Activated CD4-positive, alpha-beta T cell treated with anti-CD3 and anti-CD28 coated beads, Interleukin-2, Interleukin-4, amounts not matched to agents 100 ng/mL and 50 ng/mL, durations not matched to agents 16 hours and 8 hours (primary cell): ENCODE results near the gene LIMD2.

Source experiments
- DNase-seq: peaks from one replicate; pipeline ENCODE4 v3.0.0-alpha.2; 2020; ENCODE audit warnings: low spot score

Gene LIMD2

DNA sequence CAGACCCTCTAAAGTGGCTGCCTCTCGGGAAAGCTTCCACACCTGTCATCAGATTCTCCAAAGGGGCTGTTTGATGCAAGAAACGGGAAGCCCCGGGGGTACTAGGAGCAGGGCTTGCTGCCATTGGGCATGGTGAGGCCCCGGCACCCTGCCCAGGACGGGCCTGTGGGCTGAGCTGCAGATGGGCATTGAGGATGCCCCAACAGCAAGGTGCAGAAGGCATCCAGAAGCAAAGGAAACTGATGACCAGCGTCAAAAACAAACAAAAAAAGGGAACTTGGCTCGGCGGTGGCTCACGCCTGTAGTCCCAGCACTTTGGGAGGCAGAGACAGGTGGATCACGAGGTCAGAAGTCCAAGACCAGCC, 1.5 kb upstream of the LIMD2 start:
- DNase-seq = no peak

DNA sequence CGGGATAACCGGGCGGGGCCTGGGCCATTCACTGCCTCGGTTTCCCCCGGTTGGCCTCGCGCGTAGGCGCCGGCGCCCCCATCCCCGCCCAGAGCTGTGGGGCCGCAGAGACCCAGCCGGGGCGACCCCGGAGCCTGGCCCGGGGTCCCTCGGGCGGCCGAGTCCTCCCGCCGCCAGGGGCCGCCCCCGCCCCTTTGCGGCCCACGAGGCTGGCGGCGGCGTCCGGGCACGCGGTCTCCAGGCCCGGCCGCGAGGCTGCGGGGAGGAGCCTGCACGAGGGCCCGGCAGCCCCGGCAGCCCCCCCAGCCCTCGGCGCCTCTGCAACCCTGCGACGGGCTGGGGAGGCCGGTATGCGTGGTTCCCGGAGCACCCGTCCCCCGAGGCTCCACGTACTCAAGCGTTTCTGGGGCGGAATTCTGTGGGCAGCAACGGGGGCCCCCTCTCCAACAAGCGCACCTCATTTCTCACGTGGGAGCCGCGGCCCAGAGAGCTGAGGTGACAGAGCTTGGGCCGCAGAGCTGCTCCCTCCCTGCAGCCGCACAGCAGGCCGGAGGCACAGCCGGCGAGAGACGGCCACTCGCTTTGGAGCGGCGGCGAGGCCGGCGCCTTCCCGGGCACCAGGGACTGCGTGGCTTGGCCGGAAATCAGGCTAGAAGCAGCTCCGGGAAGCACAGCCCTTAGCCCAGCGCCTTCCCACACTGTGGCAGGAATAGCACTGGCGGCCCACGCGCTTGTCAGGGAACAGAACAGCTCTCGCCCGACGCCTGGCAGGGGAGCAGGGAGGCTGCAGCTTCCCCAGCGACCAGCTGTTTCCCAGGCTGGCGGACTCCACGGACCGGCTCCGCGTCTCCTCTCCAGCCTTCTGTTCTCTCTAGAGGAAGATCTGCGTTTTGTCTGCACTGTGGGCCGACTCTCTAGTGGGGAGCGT, 867 bp upstream of the LIMD2 start:
- DNase-seq = peak; percentile 48

DNA sequence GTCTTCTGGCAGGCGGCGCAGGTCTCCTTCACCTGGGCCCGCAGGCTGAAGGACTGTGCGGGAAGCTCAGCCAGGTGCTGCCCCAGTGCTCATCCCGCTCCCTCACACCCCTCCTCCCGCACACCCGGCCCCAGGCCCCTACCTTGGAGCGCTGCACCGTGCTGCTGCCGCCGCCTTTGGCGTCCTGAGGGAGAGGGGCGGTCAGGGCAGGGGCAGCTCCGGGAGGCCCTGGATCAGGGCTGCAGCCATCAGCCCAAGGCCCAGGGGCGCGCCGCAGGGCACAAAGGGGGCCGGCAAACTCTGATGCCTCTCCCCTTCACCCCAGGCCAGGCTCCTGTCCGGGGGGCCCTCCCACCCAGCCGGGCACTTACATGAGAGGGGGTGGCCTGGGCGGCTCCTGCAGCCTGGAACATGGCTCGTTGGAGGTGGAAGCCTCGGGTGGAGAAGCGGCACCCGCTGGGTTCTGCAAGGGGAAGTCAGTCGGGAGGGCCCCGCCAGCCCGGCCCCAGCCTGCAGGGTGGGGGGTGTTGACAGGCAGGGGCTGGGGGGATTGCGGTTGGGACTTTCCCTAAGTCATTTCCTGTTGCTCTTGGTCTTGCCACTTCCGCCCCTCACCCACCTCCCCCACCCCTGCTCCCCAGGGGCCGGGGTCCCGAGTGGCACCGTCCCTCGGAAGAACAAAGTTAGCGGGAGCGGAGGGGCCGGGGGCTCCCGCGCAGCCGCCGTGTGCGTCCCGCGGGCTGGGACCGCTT, 863 bp downstream of the LIMD2 start:
- peak; percentile 84 for DNase-seq

DNA sequence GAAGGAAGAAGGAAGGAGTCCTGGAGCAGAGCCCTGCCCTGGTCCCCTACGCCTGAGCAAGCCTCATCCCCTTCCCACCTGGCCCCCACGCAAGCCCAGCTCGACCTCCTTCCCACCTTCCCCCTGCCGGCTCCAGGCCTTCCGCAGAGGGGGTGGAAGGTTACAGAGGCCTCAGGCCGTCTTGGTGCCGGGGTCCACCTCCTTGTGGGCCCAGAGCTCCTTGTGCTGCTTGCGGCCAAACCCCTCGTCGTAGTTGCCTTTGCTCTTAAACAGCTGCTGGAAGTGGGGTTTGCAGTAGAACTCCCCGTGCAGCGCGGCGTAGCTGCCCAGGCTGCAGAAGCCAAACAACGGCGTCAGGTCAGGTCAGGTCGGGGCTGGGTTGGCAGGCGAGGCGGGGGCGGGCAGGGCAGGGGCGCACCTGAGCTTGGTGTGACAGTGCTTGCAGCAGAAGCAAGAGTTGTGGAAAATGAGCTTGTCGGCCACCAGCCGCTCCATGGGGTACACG, 1.5 kb downstream of the LIMD2 start:
- no peak for DNase-seq

DNA sequence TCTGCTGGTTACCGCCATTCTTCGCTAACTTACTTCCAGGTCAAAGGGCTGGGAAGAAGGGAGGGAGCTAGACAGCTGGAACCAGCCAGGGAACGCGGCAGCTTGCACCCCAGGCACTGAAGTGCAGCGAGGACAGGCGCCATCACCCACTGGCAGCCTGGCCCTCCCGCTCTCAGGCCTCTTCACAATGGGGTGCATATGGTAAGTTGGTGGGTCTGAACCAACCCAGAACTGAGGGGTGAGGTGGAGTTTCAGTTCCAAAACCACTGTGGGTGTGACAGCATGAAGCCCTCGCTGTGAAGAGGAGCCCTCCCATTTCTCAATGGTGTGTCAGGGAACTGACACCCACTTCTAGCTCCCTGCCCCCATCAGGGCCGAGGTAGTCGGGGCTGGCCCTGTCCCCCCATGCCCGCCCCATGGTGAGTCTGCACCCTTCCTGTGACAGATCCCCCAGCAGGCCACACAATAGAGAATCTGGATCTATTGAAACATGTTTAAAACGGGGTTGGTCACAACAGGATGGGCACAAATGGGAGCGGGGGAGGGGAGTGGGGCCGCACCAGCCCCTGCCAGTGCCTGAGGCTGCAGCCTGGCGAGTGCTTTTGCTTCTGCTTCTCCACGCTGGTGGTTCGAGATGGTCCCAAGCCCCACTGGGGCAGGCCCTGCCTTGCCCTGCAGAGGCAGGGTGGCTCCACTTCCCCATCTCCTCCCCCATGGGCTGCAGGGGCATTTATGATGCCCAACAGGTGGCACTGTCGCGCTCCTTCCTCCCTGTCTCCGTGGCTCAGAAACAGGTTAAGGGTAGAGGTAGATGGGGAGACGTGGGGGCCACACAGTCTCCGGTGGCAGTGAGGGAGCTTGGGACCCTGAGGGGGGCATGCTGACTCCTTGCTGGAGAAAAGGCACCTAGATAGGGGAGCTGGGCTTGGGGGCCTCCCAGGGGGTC, 2.3 kb downstream of the LIMD2 start:
- DNase-seq = peak; percentile 85

DNA sequence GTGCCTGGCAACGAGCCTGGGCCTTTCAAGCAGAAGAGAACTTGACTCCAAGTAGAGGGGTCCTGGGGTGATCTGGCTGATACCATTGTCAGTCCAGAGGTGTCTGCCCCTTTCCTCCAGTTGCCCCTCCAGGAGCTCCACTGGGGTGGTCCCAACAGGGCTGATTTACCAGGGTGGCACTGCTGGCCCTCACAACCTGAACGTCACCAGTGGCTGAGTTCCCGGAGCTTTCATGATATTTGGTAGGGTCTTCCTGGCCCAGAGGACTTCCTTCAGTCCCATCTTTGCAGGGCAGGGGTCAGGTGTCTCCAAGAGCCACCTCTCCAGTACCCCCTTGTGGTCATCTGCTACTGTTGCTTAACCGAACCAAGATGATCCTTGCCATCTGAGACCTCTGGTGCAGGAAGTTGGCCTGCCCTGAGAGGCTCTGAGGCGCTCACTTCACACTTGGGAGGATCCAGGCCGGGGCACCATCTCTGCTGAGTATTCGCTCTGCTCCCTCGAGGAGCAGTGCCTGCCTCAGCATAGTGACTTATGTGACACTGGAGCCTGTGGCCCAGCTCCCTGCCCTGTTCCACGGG, 3.5 kb downstream of the LIMD2 start:
- peak; percentile 54 for DNase-seq

DNA sequence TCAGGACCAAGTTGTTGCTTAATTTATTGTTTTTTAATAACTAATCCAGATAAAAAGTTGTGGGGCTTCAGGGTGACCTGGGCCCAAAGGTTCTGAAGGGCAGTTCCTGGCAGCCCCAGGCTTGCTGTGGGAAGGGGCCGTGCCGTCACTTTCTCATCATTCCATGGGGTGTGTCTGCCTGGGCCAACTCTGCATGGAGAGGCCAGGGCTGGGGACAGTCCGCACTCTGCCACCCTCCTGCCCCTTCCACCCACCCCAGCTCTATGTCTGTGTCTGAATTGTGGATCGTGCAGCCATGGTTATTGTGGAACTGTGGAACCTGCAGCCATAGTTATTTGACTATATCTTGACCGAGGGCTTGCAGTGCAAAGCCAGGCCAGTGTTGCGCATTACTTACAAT, 4.0 kb downstream of the LIMD2 start:
- DNase-seq = no peak

DNA sequence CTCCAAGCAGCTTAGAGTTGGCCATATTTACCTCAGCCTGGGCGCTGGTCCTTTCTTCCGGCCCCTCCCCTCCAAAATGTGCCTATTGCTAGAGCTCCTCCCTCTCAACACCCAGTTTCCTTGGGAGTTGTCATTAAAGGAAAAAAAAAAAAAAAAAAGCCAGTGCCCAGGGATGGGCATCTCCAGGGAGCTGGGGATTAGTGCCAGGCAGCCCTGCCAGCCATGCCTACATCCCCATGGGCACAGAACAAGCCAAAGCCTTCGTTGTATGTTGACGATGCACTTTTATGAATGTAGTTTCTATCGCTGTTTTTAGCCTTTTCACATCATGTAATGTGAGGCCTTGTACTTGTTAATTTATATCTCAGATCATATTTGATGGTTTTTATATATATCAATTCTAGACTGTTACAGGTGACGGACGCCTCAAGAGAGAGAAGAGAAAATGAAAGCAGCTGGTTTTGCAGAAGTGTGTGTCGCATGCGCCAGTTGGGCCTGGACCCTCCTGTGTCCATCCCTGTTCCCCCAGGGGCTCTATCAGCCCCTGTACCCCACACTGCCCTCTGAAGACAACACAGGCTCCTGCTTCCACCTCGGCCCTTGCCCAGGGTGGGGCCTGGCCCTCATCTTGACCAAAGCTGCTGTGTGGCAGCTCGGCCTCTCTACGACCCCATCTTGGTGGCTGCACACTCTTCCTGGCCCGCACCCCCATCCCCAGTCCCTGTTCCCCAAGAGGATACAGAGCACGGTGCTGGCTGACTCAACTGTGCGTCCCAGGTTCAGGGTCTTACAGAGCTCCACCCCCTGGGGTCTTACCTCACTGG, 4.8 kb downstream of the LIMD2 start:
- DNase-seq = no peak

DNA sequence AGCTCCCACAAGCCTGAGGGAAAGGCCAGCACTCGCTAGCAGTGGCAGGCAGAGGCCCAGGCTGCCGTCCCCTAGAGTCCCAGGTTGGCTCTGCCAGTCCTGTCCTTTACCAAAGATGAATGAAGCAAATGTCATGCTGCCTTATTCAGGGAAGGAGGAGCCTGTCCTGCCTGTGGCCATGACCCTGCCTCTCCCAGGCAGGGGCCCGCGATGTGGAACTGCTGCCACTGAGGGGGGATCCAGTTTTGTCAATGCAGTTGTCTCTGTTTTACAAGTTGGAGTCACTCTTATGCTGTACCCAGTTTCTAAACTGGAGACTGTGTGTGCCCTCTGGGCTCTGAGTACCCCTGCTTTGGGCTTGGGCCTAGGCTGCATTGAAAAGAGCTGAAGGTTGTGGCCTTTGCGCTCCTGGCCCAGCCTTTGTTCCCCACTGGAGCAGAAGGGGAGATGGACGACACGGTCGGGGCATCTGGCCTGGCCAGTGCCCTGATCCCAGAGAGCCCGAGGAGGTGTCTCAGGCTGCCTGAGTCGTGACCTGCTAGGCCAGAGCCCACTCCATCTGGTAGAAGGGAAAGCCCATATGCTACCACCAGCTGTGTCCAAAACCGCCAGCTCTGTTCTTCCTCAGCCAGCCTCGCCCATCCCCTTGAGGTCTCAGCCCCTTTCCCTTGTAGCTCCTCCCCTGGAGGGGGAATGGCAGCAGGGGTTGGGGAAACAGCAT, 5.5 kb downstream of the LIMD2 start:
- no peak for DNase-seq

DNA sequence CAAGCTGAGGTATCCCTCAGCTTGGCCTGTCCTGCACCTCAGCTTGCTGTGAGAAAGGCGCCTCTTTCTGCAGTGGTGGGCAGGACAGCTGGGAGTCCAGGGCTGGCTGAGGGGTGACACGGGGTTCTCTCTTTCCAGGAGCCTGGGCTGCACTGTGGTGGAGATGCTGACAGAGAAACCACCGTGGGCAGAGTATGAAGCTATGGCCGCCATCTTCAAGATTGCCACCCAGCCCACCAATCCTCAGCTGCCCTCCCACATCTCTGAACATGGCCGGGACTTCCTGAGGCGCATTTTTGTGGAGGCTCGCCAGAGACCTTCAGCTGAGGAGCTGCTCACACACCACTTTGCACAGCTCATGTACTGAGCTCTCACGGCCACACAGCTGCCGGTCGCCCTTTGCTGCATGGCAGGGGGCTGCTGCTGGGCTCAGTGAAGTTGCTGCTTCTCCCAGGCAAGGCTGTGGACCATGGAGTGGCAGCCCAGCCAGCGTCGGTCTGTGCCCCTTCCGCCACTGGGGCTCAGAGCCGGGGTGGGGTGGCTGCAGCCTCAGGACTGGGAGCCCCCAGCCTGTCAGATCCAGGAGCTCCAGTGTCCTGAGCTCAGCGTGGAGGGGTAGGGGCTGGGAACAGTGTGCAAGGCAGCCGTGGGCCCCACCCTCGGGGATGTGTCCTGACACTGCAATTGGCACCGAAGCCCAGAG, 6.4 kb downstream of the LIMD2 start:
- no peak for DNase-seq

DNA sequence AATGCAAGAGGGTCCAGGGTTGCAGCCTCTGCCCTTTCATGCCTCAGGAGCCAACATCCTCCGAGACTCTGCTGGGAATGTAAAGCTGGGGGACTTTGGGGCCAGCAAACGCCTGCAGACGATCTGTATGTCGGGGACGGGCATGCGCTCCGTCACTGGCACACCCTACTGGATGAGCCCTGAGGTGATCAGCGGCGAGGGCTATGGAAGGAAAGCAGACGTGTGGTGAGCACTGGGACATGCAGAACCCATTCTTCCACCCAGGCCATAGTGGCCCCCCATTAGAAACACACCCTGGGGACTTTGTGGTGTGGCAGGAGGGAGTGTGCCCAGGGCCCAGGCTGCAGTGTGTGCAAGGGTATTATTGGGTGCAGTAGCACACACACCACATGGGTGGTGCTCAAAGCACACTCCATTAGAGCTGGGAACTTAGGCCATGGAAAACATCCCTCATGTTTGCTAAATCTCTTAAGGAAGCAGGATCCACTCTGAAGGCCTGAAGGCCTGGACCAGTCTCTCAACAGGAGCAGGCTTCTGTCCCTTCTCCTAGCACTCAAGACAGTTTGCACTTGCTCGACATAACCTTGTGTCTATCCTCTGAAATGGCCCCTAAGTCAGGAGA, 7.6 kb downstream of the LIMD2 start:
- no peak for DNase-seq

DNA sequence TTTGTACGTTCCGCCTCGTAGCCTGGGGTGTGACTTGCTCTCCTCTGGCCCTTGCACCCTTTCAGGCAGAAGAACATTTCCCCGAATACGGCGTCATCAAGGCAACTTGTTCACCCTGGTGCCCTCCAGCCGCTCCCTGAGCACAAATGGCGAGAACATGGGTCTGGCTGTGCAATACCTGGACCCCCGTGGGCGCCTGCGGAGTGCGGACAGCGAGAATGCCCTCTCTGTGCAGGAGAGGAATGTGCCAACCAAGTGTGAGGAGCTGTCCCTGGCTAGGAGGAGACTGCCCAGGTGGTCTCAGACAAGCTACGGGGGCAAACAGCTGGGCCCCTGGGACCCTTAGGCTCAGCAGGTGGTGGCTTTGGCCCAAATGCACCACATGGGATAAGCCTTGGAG, 10.4 kb downstream of the LIMD2 start:
- DNase-seq = no peak

DNA sequence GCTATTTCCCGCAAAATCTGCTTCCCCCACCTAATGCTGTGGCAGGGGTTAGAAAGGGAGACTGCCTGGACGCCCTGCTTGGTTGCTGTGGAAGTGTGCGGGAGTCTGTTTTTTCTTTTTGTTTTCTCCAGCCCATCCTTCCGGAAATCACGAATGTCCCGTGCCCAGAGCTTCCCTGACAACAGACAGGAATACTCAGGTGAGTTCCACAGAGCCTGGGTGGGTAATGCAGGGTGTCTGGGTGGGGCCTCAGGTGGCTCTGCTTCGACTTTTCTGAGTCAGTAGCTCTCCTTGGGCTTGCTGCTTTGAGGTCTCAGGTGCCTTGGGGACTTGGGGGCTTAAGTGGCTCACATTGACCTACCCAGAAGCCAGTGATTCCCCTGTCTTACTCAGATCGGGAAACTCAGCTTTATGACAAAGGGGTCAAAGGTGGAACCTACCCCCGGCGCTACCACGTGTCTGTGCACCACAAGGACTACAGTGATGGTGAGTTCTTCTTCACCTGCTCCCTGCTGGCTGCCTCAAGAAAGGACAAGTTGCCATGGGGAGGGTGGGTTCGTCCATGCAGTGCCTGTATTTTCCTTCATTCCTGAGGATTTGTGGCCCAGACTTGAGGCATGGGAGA, 11.4 kb downstream of the LIMD2 start:
- DNase-seq = no peak

DNA sequence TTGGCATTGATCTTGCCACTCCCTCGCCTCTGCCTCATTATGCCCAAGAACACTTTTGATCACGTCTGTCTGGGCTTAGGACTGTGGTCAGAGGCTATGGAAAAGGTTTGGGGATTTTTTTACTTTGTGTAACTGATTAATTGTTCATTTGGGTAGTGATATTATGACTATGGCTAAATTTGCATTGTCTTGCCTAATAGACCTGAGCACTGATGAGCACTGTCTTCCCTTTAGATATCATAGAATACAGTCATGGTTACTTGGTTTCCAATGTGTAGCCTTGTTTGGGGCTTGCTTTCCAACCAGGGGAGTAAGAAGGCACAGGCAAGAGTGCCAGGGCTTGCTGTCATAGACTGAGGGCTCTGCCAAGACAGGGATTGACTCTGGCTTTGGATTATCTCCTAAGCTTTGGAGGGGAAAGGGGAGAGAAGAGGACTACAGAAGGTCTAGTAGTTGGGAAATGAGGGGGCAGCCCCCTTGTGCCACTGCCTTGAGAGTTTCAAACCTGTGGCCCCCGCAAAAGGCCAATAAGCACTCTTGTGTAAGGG, 13.7 kb downstream of the LIMD2 start:
- no peak for DNase-seq

DNA sequence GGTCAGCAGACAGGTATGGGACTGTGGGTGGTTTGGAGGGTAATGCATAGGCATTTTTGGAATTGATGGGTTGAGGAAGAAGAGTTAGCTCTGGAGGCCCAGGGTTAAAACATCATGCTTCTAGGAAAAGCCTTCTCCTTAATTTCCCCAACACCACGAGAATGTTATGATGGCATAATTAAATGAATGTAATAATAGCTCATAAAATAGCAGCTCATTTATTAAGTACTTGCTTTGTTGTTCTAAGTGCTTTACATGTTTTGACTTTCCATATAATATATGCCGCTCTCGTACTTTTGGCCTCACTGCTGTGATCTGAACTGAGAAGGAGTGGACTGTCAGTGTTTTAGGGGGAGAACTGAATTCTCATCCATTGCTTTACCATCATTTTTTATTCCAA, 14.3 kb downstream of the LIMD2 start:
- no peak for DNase-seq

DNA sequence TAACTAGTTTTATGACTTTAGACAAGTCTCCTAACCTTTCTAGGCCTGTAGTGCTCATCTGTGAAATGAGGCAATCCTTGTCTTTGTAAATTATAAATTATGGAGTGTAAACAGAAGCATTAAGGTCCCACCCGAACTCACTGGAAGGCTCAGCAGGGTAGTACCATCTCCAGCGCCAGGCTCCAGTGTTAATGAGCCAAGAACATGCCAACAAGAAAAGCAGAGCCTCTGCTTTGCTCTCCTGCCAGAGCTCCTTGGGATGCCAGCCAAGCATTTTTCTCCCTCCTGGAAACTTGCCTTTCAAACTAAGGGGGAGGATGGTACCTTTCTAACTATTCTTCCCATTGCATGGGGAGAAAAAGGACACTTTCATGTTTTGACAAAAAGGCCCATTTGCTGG, 14.9 kb downstream of the LIMD2 start:
- no peak for DNase-seq

DNA sequence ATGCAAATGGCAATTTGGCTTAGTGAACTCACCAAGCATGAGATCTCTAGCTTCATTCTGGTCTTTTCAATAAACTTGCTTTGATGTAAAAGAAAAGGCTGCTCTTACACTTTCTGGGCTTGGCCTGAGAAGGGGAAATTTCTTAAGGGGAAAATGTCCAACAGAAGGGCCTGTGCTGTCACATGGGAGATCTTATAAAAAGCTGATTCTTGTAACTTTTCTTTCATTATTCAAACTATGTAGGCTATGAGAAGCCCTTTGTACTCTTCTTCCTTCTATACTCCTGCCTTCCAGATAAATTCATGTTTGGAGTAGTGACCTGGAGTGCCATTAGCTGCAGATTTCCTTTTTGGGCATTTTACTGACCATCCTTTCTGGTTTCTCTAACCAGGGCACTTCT, 16.9 kb downstream of the LIMD2 start:
- no peak for DNase-seq

DNA sequence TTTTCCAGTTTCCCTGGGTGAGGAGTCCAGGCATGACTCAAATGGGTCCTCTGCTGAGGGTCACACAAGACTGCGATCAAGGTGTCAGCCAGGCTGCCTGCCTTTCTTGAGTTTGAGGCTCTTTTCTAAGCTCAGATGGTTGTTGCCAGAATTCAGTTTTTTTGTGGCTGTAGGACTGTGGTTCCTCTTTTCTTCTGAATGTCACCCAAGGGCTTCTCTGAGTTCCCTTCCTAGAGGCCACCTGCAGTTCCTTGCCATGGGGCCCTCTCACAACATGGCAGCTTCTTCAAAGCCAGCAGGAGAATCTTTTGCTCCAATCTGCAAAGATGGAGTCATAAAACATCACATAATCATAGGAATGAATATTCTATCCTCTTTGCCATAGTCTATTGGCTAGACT, 17.5 kb downstream of the LIMD2 start:
- no peak for DNase-seq
